GM21825 (cell line): ENCODE results near the gene ERO1B.
"Not testable (repeated sequence)": the region's sequence is repeated elsewhere in the genome, so short reads cannot be mapped to it uniquely, and the experiment has no call there.

Source experiments
- ATAC-seq: cut with Tn5 transposase; IDR thresholded peaks from one replicate; pipeline ENCODE4 v1.9.1; 2021; ENCODE audit warnings: mild to moderate bottlenecking, moderate library complexity; ENCODE audit not compliant: unreplicated experiment

The ERO1B gene

GRCh38 chr1:236193184-236193583, 88.6 kb downstream of the ERO1B start:
- ATAC-seq, result no peak

- not testable (repeated sequence) for ATAC-seq
Measured at GRCh38 chr1:236188084-236188483, 93.7 kb downstream of the ERO1B start.

- ATAC-seq, result not testable (repeated sequence)
Measured at GRCh38 chr1:236186471-236186870, 95.3 kb downstream of the ERO1B start.

GRCh38 chr1:236185687-236186086, 96.1 kb downstream of the ERO1B start:
- no peak for ATAC-seq

- ATAC-seq, result no peak
Measured at GRCh38 chr1:236181059-236181458, 100.7 kb downstream of the ERO1B start.

- no peak for ATAC-seq
Measured at GRCh38 chr1:236179634-236180033, 102.1 kb downstream of the ERO1B start.

- no peak for ATAC-seq
Measured at GRCh38 chr1:236176337-236177336, 105.1 kb downstream of the ERO1B start.

GRCh38 chr1:236175642-236176336, 106.0 kb downstream of the ERO1B start:
- ATAC-seq, result peak; percentile 78

- ATAC-seq, result no peak
Measured at GRCh38 chr1:236173174-236173767, 108.5 kb downstream of the ERO1B start.

- ATAC-seq, result no peak
Measured at GRCh38 chr1:236172041-236172579, 109.6 kb downstream of the ERO1B start.

GRCh38 chr1:236168716-236169429, 112.9 kb downstream of the ERO1B start:
- no peak for ATAC-seq

- no peak for ATAC-seq
Measured at GRCh38 chr1:236167578-236167977, 114.2 kb downstream of the ERO1B start.

- ATAC-seq, result no peak
Measured at GRCh38 chr1:236167154-236167553, 114.6 kb downstream of the ERO1B start.

- no peak for ATAC-seq
Measured at GRCh38 chr1:236166041-236166440, 115.7 kb downstream of the ERO1B start.
